ENCODE results near the gene DNAJB6. TPM values are rescaled to one million over a fixed set of nuclear protein-coding genes. Genes with fewer than 3 reads are reported as not detected.

DNAJB6 gene
- total and polyA plus RNA-seq, 2 donors (not counting 3 experiments of a cell fraction or from before 2014, with no cell fraction given) = 69.6 to 135 TPM

DNA sequence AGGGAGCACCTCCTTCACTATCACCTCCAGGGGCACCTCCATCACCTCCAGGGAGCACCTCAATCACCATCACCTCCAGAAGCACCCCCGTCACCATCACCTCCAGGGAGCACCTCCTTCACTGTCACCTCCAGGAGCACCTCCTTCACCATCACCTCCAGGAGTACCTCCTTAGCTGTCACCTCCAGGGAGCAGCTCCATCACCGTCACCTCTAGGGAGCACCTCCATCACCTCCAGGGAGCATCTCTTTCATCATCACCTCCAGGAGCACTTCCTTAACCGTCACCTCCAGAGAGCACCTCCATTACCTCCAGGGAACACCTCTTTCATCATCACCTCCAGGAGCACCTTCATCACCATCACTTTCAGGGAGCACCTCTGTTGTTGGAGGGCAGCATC is 103.0 kb downstream of the DNAJB6 start:
- DNase-seq (ENCODE audit: low read depth, low spot score) (no peak), FAIRE-seq (no peak)
- Histone ChIP-seq H3K9me1 (replicated peaks; ENCODE audit: control insufficient read depth, extremely low read depth, insufficient read depth, low read length) (no peaks in the 10 kb centered on the region), H3K27ac (ENCODE audit: insufficient read depth, low read depth, low read length) (no peak overlapping the region), H3K4me3 (replicated peaks in 1 of 3; ENCODE audit: insufficient read depth in 1 of 3, low read depth in 1 of 3, low read length in 3 of 3) (no peak overlapping the region), H3K4me2 (ENCODE audit: insufficient read depth, low read length) (no peak overlapping the region), H2AFZ (ENCODE audit: low read depth, low read length) (no peak overlapping the region), H3K79me2 (ENCODE audit: control insufficient read depth, insufficient read depth, low read length) (no peaks in the 10 kb centered on the region), H3K9ac (replicated peaks; ENCODE audit: extremely low read depth, insufficient read depth, low read length) (no peak overlapping the region), H3K4me1 (ENCODE audit: control insufficient read depth, extremely low read depth, insufficient read depth, low read length) (no peaks in the 10 kb centered on the region), H3K27me3 (ENCODE audit: control insufficient read depth in 2 of 2, insufficient read depth in 2 of 2, low read length in 2 of 2) (no peaks in the 10 kb centered on the region), H4K20me1 (replicated peaks; ENCODE audit: control insufficient read depth, extremely low read depth, insufficient read depth, low read length) (no peaks in the 10 kb centered on the region), H3K9me3 (replicated peaks; ENCODE audit: control insufficient read depth, insufficient read depth, low read length) (no peaks in the 10 kb centered on the region), H3K36me3 (ENCODE audit: control insufficient read depth in 2 of 2, extremely low read depth in 1 of 2, insufficient read depth in 2 of 2, low read length in 2 of 2) (no peaks in the 10 kb centered on the region)
- ChIA-PET CTCF (no interaction called here), POLR2A (no interaction called here)
- no peak for TF ChIP-seq POLR2A (IDR thresholded peaks at IDR 0.05; ENCODE audit: low read depth, low read length)
- no peak for TF ChIP-seq POLR2AphosphoS5 (IDR thresholded peaks at IDR 0.05; ENCODE audit: insufficient read depth, low read depth, low read length)
- TF ChIP-seq EZH2 (IDR thresholded peaks at IDR 0.05; ENCODE audit: borderline replicate concordance, low read depth, low read length, severe bottlenecking) = no peak
- no peak for TF ChIP-seq GATA2 (IDR thresholded peaks at IDR 0.05; ENCODE audit: insufficient read depth, insufficient read length, low read depth, low read length)
- no peak for TF ChIP-seq MYC (IDR thresholded peaks at IDR 0.05; ENCODE audit: low read depth, low read length)
- no peak for TF ChIP-seq MAX (IDR thresholded peaks at IDR 0.05; ENCODE audit: insufficient read depth, insufficient read length)
- TF ChIP-seq, protein P1, sequence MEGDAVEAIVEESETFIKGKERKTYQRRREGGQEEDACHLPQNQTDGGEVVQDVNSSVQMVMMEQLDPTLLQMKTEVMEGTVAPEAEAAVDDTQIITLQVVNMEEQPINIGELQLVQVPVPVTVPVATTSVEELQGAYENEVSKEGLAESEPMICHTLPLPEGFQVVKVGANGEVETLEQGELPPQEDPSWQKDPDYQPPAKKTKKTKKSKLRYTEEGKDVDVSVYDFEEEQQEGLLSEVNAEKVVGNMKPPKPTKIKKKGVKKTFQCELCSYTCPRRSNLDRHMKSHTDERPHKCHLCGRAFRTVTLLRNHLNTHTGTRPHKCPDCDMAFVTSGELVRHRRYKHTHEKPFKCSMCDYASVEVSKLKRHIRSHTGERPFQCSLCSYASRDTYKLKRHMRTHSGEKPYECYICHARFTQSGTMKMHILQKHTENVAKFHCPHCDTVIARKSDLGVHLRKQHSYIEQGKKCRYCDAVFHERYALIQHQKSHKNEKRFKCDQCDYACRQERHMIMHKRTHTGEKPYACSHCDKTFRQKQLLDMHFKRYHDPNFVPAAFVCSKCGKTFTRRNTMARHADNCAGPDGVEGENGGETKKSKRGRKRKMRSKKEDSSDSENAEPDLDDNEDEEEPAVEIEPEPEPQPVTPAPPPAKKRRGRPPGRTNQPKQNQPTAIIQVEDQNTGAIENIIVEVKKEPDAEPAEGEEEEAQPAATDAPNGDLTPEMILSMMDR (IDR thresholded peaks at IDR 0.05; ENCODE audit: extremely low read depth in 1 of 2, insufficient read depth in 1 of 2, low read depth in 1 of 2, low read length in 2 of 2) = no peak
- no peak for TF ChIP-seq FOS (IDR thresholded peaks at IDR 0.05; ENCODE audit: borderline replicate concordance, insufficient read depth, low read length)
- TF ChIP-seq JUN (IDR thresholded peaks at IDR 0.05; ENCODE audit: borderline replicate concordance, insufficient read depth, insufficient read length, low read depth) = no peak
- intact Hi-C loops (cut with micrococcal nuclease) (no loop called here), dilution Hi-C loops (cut with MboI; ENCODE audit: extremely low pct_ligation_motif_present, low sequenced_read_pairs) (no loop called here)
- BruUV-seq (replicated peaks) = no TSS peak
